HG03196 (cell line): ENCODE results near the gene GP9.

Experiments used
- ATAC-seq: cut with Tn5 transposase; IDR thresholded peaks from one replicate; pipeline ENCODE4 v1.9.1; 2021; ENCODE audit not compliant: unreplicated experiment

The GP9 gene

DNA sequence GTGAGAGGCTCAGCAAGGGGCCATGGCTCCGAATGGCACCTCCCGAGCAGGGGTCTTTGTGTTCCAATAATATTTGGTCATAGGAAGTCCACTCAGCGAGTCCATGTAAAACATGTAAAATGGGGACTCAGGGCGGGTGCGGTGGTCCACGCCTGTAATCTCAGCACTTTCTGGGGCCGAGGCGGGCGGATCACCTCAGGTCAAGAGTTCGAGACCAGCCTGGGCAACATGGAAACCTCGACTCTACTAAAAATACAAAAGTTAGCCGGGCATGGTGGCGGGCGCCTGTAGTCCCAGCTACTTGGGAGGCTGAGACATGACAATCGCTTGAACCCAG lies 33.1 kb upstream of the GP9 start:
- ATAC-seq, result no peak

DNA sequence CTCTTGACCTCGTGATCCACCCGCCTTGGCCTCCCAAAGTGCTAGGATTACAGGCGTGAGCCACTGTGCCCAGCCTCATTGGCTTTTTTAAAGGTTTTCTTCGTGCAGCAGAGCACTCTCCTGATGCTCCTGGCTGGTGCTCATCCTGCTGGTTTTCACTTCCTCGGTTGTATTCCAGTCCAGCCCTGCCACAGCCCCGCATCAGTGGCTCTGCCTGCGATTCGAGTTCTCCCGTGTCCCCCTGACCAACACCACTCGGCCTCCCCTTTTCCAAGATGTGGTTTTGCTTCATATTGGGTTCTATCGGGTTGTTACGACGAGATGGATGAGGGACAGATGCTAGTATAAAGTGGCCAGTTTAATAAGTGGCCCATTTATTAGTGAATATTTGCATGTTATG lies 31.7 kb upstream of the GP9 start:
- ATAC-seq, result no peak

DNA sequence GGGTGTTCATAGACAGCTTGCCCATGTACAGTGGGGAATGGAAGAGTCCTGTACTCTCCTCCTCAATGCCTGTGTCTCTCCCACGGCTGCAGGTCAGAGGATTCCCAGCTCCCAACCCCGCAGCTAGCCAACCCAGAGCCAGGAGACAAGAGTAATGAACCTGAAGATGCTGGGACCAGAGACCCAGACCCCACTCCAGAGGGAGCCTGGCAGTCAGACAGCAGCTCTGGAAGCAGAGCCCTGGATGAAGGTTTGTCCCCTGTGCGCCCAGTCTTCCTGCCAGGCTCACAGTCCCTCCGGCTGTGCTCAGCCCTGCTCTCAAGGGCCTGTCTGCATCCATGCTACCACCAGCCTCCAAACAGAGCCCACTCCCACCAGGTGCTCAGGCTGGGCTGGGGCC lies 30.0 kb upstream of the GP9 start:
- no peak for ATAC-seq

- ATAC-seq, result no peak
Measured at GRCh38 chr3:129031476-129032215, 28.9 kb upstream of the GP9 start.

DNA sequence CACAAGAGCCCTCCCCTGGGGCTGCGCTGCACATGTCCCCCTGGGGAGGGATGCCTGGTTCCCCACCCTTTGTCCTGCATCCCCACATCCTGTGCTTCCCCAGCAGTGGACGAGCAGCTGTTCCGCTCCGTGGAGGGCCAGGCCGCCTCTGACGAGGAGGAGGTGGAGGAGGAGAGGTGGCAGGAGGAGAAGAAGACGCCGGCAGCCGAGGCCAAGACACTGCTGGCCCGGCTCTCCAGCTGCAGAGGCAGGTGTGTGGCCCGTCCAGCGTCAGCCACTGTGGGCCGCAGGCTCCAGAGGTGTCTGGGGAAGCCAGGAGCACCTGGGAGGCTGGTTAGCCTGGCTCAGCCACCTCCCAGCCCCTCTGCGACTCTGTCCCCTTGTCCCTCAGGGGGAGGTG lies 27.9 kb upstream of the GP9 start:
- no peak for ATAC-seq

GRCh38 chr3:129033151-129033550 lies 27.4 kb upstream of the GP9 start:
- no peak for ATAC-seq

- no peak for ATAC-seq
Measured at GRCh38 chr3:129033633-129034321, 26.8 kb upstream of the GP9 start.

- ATAC-seq, result no peak
Measured at GRCh38 chr3:129034642-129035041, 25.9 kb upstream of the GP9 start.

DNA sequence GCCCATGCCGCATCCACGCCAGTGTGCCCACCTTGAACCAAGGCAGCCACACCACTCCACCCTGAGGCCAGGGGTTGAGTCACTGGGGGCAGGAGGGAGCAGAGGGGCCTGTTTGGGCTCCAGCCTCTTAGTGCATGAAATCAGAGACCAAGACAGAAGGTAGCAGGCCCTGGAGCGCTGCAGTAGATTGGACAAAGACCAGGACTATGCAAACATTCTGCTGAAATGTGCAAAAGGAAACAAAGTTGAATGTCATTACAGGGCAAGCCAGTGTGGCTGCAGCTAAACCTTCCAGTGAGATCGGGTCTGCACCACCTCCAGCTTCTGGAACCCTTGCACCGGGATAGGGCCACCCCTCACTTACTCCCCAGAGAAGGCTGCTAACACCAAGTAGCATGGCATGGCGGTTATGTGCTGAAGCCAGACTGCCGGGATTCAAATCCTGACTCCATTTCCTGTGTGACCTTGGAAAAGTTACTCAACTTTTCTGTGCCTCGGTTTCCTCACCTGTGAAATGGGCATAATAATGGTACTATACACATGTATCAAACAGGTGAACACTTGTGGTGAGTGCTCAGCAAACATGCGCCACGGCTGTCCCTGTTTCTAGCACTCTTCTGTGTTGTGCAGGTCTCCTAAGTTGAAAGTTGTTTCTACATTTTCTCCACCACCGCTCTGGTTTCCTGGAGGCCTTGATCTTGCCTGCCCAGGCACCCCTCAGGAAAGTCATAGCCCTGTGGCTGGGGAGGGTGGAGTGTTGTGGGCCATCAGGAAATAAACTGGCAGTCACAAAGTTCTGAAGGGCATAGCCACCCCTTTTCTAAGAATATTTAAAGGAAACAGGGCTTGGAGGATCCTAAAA lies 25.0 kb upstream of the GP9 start:
- ATAC-seq, result no peak

- ATAC-seq, result no peak
Measured at GRCh38 chr3:129036222-129037092, 24.1 kb upstream of the GP9 start.

DNA sequence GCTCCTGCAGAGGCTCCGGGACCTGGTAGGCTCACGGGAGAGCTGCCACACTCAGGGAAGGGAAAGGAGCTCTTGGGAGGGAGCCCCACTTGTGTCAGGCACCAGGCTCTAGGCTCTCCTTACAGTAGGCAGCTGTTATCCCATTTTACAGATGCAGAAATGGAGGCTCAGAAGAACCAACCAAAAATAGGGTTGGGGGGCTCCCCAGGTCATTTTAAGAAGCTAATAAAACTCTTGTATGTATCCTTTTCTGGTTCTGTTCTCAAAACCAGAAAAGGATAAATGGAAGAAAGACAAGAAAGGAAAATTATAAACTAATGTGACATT lies 23.5 kb upstream of the GP9 start:
- ATAC-seq, result no peak

DNA sequence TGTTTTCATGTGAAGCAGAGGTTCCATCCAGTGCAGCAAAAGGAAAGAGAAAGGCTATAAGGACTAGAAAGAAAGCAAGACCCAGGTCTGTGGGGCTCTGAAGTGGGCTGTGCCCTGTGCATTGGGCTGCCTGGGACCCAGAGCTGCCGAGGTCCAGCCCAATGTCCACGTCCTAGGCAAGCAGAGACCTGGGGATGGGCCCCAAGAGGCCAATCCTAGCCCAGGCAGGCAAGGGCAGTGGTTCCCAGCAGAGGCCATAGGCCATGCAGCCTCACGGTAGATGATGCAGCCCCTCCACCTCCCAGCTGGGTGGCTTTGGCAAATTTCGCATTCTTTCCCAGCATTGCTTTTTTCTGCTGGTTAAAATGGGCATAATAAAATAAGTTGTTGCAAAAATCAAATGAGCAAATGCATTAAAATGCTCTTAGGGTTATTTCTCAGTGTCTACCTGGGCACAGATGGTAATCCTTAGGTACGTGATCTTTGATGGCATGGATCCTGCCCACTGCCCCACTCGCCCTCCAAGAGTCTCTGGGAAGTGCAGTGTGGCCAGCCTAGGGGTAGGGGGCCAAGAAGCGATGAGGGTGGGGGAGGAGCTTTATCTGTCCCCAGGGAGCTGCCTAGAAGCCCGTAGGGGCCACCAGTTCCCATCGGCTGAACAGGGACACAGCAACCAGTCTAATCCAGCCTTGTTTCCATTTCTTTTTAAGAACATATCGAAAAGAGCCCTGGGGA lies 22.3 kb upstream of the GP9 start:
- ATAC-seq, result no peak

GRCh38 chr3:129039271-129040038 lies 21.1 kb upstream of the GP9 start:
- no peak for ATAC-seq

DNA sequence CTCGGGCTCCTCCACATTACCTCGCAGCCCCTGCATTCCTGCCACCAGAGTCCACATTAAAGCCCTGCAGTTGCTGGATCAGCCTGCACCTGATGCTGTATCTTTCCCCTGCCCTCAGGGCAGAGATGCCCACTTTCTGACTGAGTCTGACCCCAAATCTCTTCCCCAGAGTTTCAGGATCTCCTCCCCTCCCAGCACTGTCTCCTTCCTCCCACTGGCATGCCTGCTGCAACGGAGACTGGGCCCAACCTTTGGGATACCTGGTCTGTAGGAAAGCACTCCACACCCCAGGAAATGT lies 20.6 kb upstream of the GP9 start:
- no peak for ATAC-seq

GRCh38 chr3:129040579-129041300 lies 19.8 kb upstream of the GP9 start:
- no peak for ATAC-seq

- no peak for ATAC-seq
Measured at GRCh38 chr3:129045675-129046036, 14.9 kb upstream of the GP9 start.

DNA sequence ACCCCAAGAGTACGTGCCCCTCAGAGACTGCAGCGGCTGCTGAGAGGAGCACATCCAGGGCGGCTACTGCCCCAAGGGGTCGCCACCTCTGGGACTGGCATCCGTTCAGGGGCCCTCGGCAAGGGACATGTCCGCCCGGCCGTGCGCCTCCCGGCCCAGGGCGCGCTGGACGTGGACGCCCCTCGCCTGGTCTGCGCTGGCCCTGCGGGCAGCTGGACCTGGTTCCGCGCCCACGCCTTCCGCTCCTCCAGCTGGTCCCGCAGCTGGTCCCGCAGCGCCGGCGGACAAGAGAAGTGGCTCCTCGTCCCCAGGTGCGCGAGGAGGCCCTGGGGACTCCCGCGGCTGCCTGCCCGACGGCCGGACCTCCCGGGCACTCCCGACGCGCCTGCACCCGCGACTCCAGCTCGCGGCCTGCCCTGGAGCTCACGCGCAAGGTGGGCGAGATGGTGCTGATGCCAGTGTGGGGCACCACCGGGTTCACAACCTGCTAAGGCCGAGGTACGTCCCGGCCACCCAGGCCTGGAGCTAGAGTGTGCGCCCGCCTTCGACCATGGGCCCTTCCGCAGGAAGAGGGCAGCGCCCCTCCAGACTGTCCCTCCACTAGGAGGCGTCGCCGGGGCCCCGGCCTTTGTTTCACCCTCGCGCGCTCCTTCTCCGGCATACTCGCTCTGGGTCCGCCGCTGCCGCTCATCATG lies 14.4 kb upstream of the GP9 start:
- no peak for ATAC-seq

GRCh38 chr3:129046732-129047552 lies 13.6 kb upstream of the GP9 start:
- no peak for ATAC-seq
